ENCODE data around the gene TMOD3.

TMOD3 gene

GRCh38 chr15:51846463-51847230 lies 17.2 kb downstream of the TMOD3 start:
- in situ Hi-C loops (cut with MboI; ENCODE audit: low sequenced_read_pairs, unreplicated experiment) = no loop called here
- TF ChIP-seq CTCF (IDR thresholded peaks at IDR 0.05; ENCODE audit: borderline replicate concordance, control extremely low read depth, extremely low read depth, insufficient read depth, missing control alignments) = no peak
- DNase-seq (ENCODE audit: low spot score) = no peak

- TF ChIP-seq CTCF (IDR thresholded peaks at IDR 0.05; ENCODE audit: borderline replicate concordance, control extremely low read depth, extremely low read depth, insufficient read depth, missing control alignments) = no peak
- in situ Hi-C loops (cut with MboI; ENCODE audit: low sequenced_read_pairs, unreplicated experiment) = no loop called here
- no peak for DNase-seq (ENCODE audit: low spot score)
Measured at GRCh38 chr15:51848811-51849210, 19.4 kb downstream of the TMOD3 start.

DNA sequence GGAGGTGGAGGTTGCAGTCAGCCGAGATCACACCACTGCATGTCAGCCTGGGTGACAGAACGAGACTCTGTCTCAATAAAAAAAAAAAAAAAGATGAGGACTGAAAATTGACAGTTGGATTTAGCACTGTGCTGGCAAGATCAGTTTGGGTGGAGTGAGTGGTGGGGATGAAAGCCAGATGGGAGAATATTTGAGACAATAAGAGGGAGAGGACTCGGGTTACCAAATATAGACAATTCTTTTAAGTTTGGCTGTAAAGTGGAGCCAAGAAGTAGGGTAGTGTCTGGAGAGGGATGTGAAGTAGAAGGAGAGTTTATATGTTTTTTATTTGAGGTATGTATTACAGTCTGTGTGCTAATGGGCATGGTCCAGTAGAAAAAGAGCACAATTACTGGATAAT lies 20.4 kb downstream of the TMOD3 start:
- no peak for DNase-seq (ENCODE audit: low spot score)
- in situ Hi-C loops (cut with MboI; ENCODE audit: low sequenced_read_pairs, unreplicated experiment) = no loop called here
- no peak for TF ChIP-seq CTCF (IDR thresholded peaks at IDR 0.05; ENCODE audit: borderline replicate concordance, control extremely low read depth, extremely low read depth, insufficient read depth, missing control alignments)

DNA sequence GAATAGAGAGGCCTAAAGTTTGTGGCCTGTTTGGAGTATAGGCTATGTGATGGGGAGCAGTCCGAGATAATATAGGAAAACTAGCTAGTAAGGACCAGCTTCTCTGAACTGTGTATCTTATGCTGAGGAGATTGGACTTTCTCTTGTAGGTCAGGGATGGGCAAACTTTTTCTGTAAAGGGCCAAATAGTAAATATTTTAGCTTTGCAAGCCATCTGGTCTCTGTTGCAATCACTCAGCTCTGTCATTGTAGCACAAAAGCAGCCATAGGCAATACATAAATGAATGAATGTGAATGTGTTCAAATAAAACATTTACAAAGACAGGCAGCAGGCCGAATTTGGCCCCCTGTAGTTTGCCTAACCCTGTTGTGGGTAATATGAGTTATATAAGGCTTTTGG lies 24.5 kb downstream of the TMOD3 start:
- no peak for TF ChIP-seq CTCF (IDR thresholded peaks at IDR 0.05; ENCODE audit: borderline replicate concordance, control extremely low read depth, extremely low read depth, insufficient read depth, missing control alignments)
- in situ Hi-C loops (cut with MboI; ENCODE audit: low sequenced_read_pairs, unreplicated experiment) = no loop called here
- DNase-seq (ENCODE audit: low spot score) = no peak

DNA sequence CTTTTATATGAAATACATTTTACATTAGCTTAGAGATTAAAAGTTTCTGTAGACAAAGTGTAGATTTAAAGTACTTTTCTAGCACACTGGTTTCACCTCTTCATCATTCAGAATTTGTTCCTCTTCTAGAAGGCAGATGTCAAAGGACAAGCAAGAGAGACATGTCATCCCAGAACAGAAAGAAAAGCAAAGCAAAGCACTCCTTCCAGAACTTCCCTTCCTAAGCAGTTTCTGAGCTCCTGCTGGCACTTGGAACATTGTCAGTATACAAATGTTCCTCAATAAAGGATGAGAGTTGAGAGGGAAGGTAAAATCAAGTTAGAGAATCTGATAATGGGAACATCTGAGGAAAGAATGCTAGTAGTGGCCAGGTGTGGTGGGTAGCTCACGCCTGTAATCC lies 26.2 kb downstream of the TMOD3 start:
- no peak for TF ChIP-seq CTCF (IDR thresholded peaks at IDR 0.05; ENCODE audit: borderline replicate concordance, control extremely low read depth, extremely low read depth, insufficient read depth, missing control alignments)
- no peak for DNase-seq (ENCODE audit: low spot score)

DNA sequence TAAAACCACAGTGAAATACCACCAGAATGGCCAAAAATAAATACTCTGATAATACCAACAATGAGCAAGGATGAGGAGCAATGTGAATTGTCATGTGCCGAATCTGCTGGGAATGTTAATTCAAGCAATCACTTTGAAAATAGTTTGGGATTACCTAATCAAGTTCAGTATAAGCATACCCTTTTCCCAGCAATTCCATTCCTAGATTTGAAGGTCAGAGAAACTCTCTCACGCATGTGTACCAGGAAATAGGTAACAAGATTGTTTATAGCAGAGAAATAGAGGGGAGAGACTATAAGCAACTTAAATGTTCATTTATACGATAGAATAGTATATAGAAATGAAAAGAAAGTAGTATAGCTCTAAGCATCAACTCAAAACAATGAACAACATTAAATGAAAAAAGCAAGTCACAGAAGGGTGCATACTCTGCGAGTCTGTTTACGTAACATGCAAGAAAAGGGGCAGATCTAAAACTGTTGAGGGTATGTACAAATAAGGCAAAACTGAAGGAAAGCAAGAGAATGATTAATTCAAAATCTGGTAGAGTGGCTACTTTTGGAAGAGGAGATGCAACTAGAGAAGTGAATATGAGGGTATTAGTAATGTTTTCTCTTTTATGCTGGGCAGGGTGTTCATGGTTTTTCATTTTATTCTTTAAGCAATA lies 27.4 kb downstream of the TMOD3 start:
- no peak for TF ChIP-seq CTCF (IDR thresholded peaks at IDR 0.05; ENCODE audit: borderline replicate concordance, control extremely low read depth, extremely low read depth, insufficient read depth, missing control alignments)
- in situ Hi-C loops (cut with MboI; ENCODE audit: low sequenced_read_pairs, unreplicated experiment) = no loop called here
- no peak for DNase-seq (ENCODE audit: low spot score)

More for the DNA sequence above, 26.2 kb downstream of the TMOD3 start:
- in situ Hi-C loops (cut with MboI; ENCODE audit: low sequenced_read_pairs, unreplicated experiment) = no loop called here
